ENCODE measurements around the gene CASZ1. TPM values are rescaled to one million over a fixed set of nuclear protein-coding genes. Genes with fewer than 3 reads are reported as not detected.

CASZ1 gene, protein sequence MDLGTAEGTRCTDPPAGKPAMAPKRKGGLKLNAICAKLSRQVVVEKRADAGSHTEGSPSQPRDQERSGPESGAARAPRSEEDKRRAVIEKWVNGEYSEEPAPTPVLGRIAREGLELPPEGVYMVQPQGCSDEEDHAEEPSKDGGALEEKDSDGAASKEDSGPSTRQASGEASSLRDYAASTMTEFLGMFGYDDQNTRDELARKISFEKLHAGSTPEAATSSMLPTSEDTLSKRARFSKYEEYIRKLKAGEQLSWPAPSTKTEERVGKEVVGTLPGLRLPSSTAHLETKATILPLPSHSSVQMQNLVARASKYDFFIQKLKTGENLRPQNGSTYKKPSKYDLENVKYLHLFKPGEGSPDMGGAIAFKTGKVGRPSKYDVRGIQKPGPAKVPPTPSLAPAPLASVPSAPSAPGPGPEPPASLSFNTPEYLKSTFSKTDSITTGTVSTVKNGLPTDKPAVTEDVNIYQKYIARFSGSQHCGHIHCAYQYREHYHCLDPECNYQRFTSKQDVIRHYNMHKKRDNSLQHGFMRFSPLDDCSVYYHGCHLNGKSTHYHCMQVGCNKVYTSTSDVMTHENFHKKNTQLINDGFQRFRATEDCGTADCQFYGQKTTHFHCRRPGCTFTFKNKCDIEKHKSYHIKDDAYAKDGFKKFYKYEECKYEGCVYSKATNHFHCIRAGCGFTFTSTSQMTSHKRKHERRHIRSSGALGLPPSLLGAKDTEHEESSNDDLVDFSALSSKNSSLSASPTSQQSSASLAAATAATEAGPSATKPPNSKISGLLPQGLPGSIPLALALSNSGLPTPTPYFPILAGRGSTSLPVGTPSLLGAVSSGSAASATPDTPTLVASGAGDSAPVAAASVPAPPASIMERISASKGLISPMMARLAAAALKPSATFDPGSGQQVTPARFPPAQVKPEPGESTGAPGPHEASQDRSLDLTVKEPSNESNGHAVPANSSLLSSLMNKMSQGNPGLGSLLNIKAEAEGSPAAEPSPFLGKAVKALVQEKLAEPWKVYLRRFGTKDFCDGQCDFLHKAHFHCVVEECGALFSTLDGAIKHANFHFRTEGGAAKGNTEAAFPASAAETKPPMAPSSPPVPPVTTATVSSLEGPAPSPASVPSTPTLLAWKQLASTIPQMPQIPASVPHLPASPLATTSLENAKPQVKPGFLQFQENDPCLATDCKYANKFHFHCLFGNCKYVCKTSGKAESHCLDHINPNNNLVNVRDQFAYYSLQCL (N-terminal part only)
- 1 to 10 TPM; 2.6 to 5.6 (median 3.8) TPM for polyA plus RNA-seq (ENCODE audit: low read depth in 6 of 6)

DNA sequence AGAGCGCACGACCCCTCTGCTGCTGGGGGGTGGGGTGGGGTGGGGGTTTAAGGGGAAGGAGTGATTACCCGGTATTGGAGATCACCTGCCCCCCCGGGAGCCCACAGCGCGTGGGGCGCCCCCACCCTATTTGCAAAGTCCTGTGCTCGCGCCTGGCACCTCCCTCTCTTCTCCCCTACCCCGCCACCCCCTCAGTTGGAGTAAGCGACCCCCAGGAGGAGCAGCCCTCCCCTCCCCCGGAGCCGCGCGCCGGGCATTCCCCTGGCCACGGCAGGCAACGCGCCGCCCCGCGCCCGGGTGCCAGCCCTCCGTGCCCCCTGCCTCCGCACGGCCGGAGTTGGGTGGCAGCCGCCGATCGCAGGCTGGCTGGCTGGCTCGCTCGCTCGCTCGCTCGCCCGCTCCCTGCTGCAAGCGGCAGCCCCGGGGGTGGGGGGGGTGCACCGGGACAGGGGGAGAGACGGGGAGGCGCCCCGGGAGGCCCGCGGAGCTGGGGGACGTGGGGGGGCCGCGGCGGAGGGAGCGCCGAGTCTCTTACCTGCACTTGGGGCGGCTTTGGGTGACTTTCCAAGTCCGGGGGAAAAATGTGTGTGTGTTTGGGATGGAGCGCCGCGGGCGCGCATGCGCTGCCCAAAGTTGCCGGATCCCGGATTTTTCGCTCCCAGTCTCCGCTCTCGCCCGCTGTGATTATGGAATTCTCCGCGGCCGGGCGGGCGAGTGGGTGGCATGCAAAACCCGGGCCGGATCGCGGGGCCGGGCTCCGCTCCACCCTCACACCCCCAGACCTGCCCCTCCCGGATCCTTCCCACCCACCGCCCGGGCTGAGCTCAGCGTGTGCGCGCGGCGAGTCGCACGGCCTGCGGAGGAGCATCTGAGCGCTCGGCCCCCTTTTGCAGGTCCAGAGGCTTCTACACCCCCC, at the start of gene CASZ1:
Gene CASZ1 (minus strand): TSS at position 618 of the 916 bp plus-strand sequence. CDS start 102,757 bp downstream, outside the sequence.
- DNase-seq (no peak), ATAC-seq (ENCODE audit: low read depth in 2 of 2) (no peak)
- H3K27ac Mint-ChIP-seq: no peak within 1 kb of the TSS
- peaks cover 4 to 10% (median 10%) of the 10 kb centered on the region in 3 donors for H3K4me1 Mint-ChIP-seq
- peaks cover 53 to 65% (median 65%) of the 10 kb centered on the region in 3 donors for H3K27me3 Mint-ChIP-seq
- H3K4me3 Mint-ChIP-seq: peak within 1 kb of the TSS in 6 of 8 donors; percentile 34 to 73 (median 64)
- peaks cover 0 to 4% (median 0%) of the 10 kb centered on the region in 7 donors for H3K9me3 Mint-ChIP-seq
- no peaks in the 10 kb centered on the region for H3K36me3 Mint-ChIP-seq

DNA sequence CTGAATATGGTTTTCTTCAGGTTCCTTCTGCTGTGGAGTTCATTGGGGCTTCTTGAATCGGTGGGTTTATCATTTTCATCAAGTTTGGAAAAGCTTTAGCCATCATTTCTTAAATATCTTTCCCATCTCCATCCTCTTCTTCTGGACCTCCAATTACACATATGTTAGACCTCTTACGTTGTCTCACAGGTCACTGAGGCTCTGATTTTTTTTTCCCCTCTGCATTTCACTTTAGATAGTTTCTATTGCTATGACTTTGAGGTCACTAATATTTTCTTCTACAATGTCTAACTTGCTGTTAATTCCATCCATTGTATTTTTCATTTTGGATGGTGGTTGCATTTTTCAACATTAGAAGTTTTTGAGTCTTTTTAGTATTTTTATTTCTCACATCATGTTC, 47.3 kb upstream of the CASZ1 start:
- peaks cover 5 to 31% (median 15%) of the 10 kb centered on the region in 7 donors for H3K9me3 Mint-ChIP-seq
- no peak overlapping the region for H3K27ac Mint-ChIP-seq
- H3K27me3 Mint-ChIP-seq: peaks cover 25 to 66% (median 50%) of the 10 kb centered on the region in 3 donors
- H3K4me1 Mint-ChIP-seq: no peaks in the 10 kb centered on the region
- peaks cover 0 to 10% of the 10 kb centered on the region in 2 donors for H3K36me3 Mint-ChIP-seq
- DNase-seq (no peak), ATAC-seq (ENCODE audit: low read depth in 2 of 2) (no peak)
- H3K4me3 Mint-ChIP-seq: no peak overlapping the region

DNA sequence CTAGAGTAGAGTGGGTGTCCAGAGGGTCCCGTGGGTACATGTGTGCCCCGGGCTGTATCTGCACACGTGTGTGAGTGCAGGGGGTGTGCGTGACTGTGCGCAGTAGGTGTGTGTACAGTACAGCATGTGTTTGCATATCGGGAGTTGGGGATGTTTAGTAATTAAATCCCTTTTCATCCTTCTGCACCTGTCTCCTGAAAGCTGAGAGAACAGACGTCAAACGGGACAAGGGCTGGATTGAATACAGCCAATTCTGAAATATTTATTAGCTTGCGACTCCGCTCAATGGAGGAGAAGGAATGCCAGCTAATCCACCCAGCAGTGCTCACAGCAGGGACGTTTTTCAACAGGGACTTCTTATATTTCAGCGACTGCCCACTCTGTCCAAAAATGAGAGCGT, 44.7 kb upstream of the CASZ1 start:
- H3K27ac Mint-ChIP-seq: no peak overlapping the region
- DNase-seq: no peak

DNA sequence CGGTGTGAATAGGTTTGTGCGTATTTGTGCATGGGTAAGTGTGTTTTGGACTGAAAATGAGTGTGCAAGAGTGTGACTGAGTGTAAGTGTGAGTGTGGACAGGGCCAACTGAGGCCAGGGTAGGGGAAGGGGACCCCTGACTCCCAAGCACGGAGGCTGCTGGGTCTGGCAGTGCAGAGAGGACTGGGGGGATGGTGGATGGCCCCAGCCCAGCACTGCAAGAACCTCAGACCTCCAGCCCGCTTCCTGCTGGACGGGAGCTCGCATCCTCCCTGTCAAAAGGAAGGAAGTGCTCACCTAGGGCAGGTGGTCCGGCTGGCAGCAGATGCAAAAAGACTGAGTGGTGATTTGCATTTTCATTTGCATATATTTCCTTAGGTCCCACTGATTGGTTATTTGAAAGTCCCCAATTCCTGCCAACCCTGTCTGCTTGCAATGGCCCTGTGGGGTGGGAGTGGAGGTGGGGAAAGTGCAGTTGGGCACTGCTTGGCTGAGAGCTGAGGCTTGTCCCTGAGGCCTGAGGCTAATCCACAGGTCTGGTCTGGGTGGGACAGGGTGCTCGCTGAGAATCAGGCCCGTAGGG, 42.8 kb upstream of the CASZ1 start:
- Mint-ChIP-seq H3K36me3 (peaks cover 0 to 10% of the 10 kb centered on the region in 2 donors), H3K4me3 (no peak overlapping the region), H3K27ac (peak overlapping the region in 1 of 6 donors; percentile 3), H3K27me3 (peaks cover 32 to 76% (median 66%) of the 10 kb centered on the region in 3 donors), H3K4me1 (peaks cover 0 to 2% (median 0%) of the 10 kb centered on the region in 3 donors), H3K9me3 (peaks cover 0 to 9% (median 8%) of the 10 kb centered on the region in 7 donors)
- no peak for ATAC-seq (ENCODE audit: low read depth in 2 of 2)
- DNase-seq: no peak

More for the DNA sequence above, 44.7 kb upstream of the CASZ1 start:
- ATAC-seq (ENCODE audit: low read depth in 2 of 2): no peak
- H3K36me3 Mint-ChIP-seq: peaks cover 0 to 10% of the 10 kb centered on the region in 2 donors
- no peak overlapping the region for H3K4me3 Mint-ChIP-seq
- peaks cover 0 to 23% (median 13%) of the 10 kb centered on the region in 7 donors for H3K9me3 Mint-ChIP-seq
- peaks cover 0 to 2% (median 0%) of the 10 kb centered on the region in 3 donors for H3K4me1 Mint-ChIP-seq
- peaks cover 34 to 78% (median 58%) of the 10 kb centered on the region in 3 donors for H3K27me3 Mint-ChIP-seq

GRCh38 chr1:10838541-10838940, 42.1 kb upstream of the CASZ1 start:
- Mint-ChIP-seq H3K36me3 (peaks cover 0 to 2% of the 10 kb centered on the region in 2 donors), H3K9me3 (peaks cover 0 to 6% (median 2%) of the 10 kb centered on the region in 7 donors), H3K4me1 (peaks cover 0 to 2% (median 0%) of the 10 kb centered on the region in 3 donors), H3K4me3 (no peak overlapping the region), H3K27ac (no peak overlapping the region), H3K27me3 (peaks cover 34 to 76% (median 66%) of the 10 kb centered on the region in 3 donors)
- ATAC-seq (ENCODE audit: low read depth in 2 of 2) (no peak), DNase-seq (no peak)

GRCh38 chr1:10836726-10837125, 40.3 kb upstream of the CASZ1 start:
- H3K36me3 Mint-ChIP-seq: no peaks in the 10 kb centered on the region
- H3K9me3 Mint-ChIP-seq: peaks cover 0 to 6% (median 0%) of the 10 kb centered on the region in 7 donors
- H3K4me1 Mint-ChIP-seq: peaks cover 0 to 2% (median 0%) of the 10 kb centered on the region in 3 donors
- DNase-seq: no peak
- no peak overlapping the region for H3K4me3 Mint-ChIP-seq
- no peak for ATAC-seq (ENCODE audit: low read depth in 2 of 2)
- peaks cover 37 to 82% (median 63%) of the 10 kb centered on the region in 3 donors for H3K27me3 Mint-ChIP-seq
- H3K27ac Mint-ChIP-seq: no peak overlapping the region

DNA sequence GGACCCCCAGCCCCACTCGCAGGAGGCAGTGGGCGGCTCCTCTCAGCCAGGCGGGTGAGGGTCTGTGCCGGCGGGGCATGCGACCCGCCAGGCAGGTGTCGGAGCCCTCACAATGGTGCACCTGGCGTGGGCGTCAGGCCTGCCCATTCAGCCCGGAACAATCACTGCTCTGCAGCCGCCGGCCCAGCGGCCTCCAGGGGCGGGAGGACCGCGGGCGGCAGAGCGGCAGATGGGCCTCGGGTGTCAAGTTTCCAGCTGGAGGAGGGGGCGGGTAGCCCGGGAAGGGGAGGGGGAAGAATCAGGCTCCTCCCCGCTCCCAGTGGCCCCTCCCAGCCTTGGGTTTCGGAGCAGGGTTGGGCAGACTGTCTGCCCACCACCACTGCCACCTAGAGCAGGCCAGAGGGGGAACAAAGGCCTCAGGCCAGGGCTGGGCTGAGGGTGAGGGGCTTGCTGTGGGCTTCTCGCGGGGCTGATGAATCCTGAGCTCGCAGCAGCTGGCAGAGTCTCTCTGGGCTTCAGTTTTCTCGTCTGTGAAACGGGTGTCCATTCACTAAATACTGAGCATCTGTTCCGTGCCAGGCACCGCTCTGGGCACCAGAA, 39.5 kb upstream of the CASZ1 start:
- no peaks in the 10 kb centered on the region for H3K36me3 Mint-ChIP-seq
- no peak overlapping the region for H3K4me3 Mint-ChIP-seq
- peaks cover 0 to 2% (median 0%) of the 10 kb centered on the region in 3 donors for H3K4me1 Mint-ChIP-seq
- H3K27me3 Mint-ChIP-seq: peaks cover 35 to 82% (median 70%) of the 10 kb centered on the region in 3 donors
- DNase-seq (no peak), ATAC-seq (ENCODE audit: low read depth in 2 of 2) (no peak)
- H3K9me3 Mint-ChIP-seq: peaks cover 0 to 6% (median 0%) of the 10 kb centered on the region in 7 donors
- H3K27ac Mint-ChIP-seq: no peak overlapping the region

GRCh38 chr1:10835421-10835820, 39.0 kb upstream of the CASZ1 start:
- DNase-seq (no peak), ATAC-seq (ENCODE audit: low read depth in 2 of 2) (no peak)
- H3K36me3 Mint-ChIP-seq: no peaks in the 10 kb centered on the region
- H3K4me1 Mint-ChIP-seq: peaks cover 0 to 5% (median 2%) of the 10 kb centered on the region in 3 donors
- peaks cover 0 to 6% (median 0%) of the 10 kb centered on the region in 7 donors for H3K9me3 Mint-ChIP-seq
- peaks cover 35 to 84% (median 75%) of the 10 kb centered on the region in 3 donors for H3K27me3 Mint-ChIP-seq
- H3K27ac Mint-ChIP-seq: no peak overlapping the region
- no peak overlapping the region for H3K4me3 Mint-ChIP-seq

- peaks cover 35 to 83% (median 76%) of the 10 kb centered on the region in 3 donors for H3K27me3 Mint-ChIP-seq
- no peak overlapping the region for H3K27ac Mint-ChIP-seq
Measured at GRCh38 chr1:10834770-10835412, 38.4 kb upstream of the CASZ1 start.

GRCh38 chr1:10833630-10834557, 37.4 kb upstream of the CASZ1 start:
- Mint-ChIP-seq H3K4me1 (peaks cover 0 to 7% (median 2%) of the 10 kb centered on the region in 3 donors), H3K9me3 (peaks cover 0 to 6% (median 0%) of the 10 kb centered on the region in 7 donors), H3K36me3 (no peaks in the 10 kb centered on the region), H3K4me3 (no peak overlapping the region), H3K27me3 (peaks cover 39 to 79% (median 67%) of the 10 kb centered on the region in 3 donors), H3K27ac (no peak overlapping the region)
- no peak for DNase-seq
- ATAC-seq (ENCODE audit: low read depth in 2 of 2): no peak

More at GRCh38 chr1:10834770-10835412, 38.4 kb upstream of the CASZ1 start:
- DNase-seq (no peak), ATAC-seq (ENCODE audit: low read depth in 2 of 2) (no peak)
- H3K9me3 Mint-ChIP-seq: peaks cover 0 to 6% (median 0%) of the 10 kb centered on the region in 7 donors
- H3K4me3 Mint-ChIP-seq: no peak overlapping the region
- no peaks in the 10 kb centered on the region for H3K36me3 Mint-ChIP-seq
- peaks cover 0 to 7% (median 2%) of the 10 kb centered on the region in 3 donors for H3K4me1 Mint-ChIP-seq
